ENCODE data around the gene ADAMTSL1. TPM values are rescaled to one million over a fixed set of nuclear protein-coding genes. Genes with fewer than 3 reads are reported as not detected.

ADAMTSL1 gene
- total RNA-seq, 1 experiment from 2014 or later = 0.95 TPM

DNA sequence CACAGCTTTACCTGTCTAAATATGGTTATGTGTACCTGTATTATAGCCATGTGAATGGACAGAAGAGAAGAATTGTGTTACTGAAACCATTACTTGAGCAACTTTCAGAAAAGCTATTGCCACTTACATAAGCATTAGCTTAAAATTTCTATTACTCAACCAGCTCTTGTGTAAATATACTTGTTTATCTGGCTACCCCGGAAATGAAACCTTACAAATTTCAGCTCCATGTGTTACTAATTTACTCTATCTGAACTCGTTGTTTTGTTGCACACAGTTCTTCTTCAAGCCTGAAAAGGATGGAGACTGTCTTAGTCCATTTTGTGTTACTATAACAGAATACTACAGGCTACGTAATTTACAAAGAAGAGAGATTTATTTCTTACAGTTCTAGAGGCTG is 22.5 kb upstream of the ADAMTSL1 start:
- peaks cover 5% of the 10 kb centered on the region for H3K4me1 ChIP-seq (replicated peaks)
- H3K27ac ChIP-seq = no peak overlapping the region
- H3K27me3 ChIP-seq (replicated peaks) = no peaks in the 10 kb centered on the region
- DNase-seq (ENCODE audit: low read depth in 1 of 2, low spot score in 2 of 2) = no peak
- H3K9me3 ChIP-seq (replicated peaks) = no peaks in the 10 kb centered on the region
- H3K36me3 ChIP-seq = no peaks in the 10 kb centered on the region
- H3K4me3 ChIP-seq = no peak overlapping the region

- no peak overlapping the region for H3K27ac ChIP-seq
These were observed 21.7 kb upstream of the ADAMTSL1 start for GRCh38 chr9:18452276-18452675.

GRCh38 chr9:18456624-18457237 is 17.2 kb upstream of the ADAMTSL1 start:
- no peaks in the 10 kb centered on the region for H3K9me3 ChIP-seq (replicated peaks)
- H3K36me3 ChIP-seq = no peaks in the 10 kb centered on the region
- H3K27ac ChIP-seq = no peak overlapping the region
- no peak for DNase-seq (ENCODE audit: low read depth in 1 of 2, low spot score in 2 of 2)
- H3K4me3 ChIP-seq = no peak overlapping the region
- H3K27me3 ChIP-seq (replicated peaks) = no peaks in the 10 kb centered on the region
- H3K4me1 ChIP-seq (replicated peaks) = peaks cover 14% of the 10 kb centered on the region

More at GRCh38 chr9:18452276-18452675, 21.7 kb upstream of the ADAMTSL1 start:
- Histone ChIP-seq H3K4me1 (replicated peaks) (peaks cover 2% of the 10 kb centered on the region), H3K9me3 (replicated peaks) (no peaks in the 10 kb centered on the region), H3K4me3 (no peak overlapping the region), H3K27me3 (replicated peaks) (no peaks in the 10 kb centered on the region), H3K36me3 (no peaks in the 10 kb centered on the region)
- DNase-seq (ENCODE audit: low read depth in 1 of 2, low spot score in 2 of 2) = no peak

- Histone ChIP-seq H3K27me3 (replicated peaks) (no peaks in the 10 kb centered on the region), H3K36me3 (no peaks in the 10 kb centered on the region), H3K4me3 (no peak overlapping the region), H3K27ac (no peak overlapping the region), H3K9me3 (replicated peaks) (no peaks in the 10 kb centered on the region), H3K4me1 (replicated peaks) (peaks cover 14% of the 10 kb centered on the region)
- no peak for DNase-seq (ENCODE audit: low read depth in 1 of 2, low spot score in 2 of 2)
These were observed 16.4 kb upstream of the ADAMTSL1 start for GRCh38 chr9:18457510-18457909.

GRCh38 chr9:18459962-18460584 is 13.9 kb upstream of the ADAMTSL1 start:
- Histone ChIP-seq H3K4me3 (no peak overlapping the region), H3K9me3 (replicated peaks) (no peaks in the 10 kb centered on the region), H3K27ac (peak overlapping the region; percentile 84)

GRCh38 chr9:18461496-18461895 is 12.5 kb upstream of the ADAMTSL1 start:
- peaks cover 19% of the 10 kb centered on the region for H3K4me1 ChIP-seq (replicated peaks)
- H3K9me3 ChIP-seq (replicated peaks) = no peaks in the 10 kb centered on the region
- no peaks in the 10 kb centered on the region for H3K27me3 ChIP-seq (replicated peaks)
- no peak overlapping the region for H3K4me3 ChIP-seq
- no peak overlapping the region for H3K27ac ChIP-seq
- H3K36me3 ChIP-seq = no peaks in the 10 kb centered on the region
- DNase-seq (ENCODE audit: low read depth in 1 of 2, low spot score in 2 of 2) = no peak

More at GRCh38 chr9:18459962-18460584, 13.9 kb upstream of the ADAMTSL1 start:
- H3K36me3 ChIP-seq = no peaks in the 10 kb centered on the region
- peaks cover 19% of the 10 kb centered on the region for H3K4me1 ChIP-seq (replicated peaks)
- peak; percentile 52 to 73 for DNase-seq (ENCODE audit: low read depth in 1 of 2, low spot score in 2 of 2)
- no peaks in the 10 kb centered on the region for H3K27me3 ChIP-seq (replicated peaks)

GRCh38 chr9:18463991-18464390 is 10.0 kb upstream of the ADAMTSL1 start:
- Histone ChIP-seq H3K4me1 (replicated peaks) (peaks cover 19% of the 10 kb centered on the region), H3K27me3 (replicated peaks) (no peaks in the 10 kb centered on the region), H3K27ac (no peak overlapping the region), H3K4me3 (no peak overlapping the region), H3K36me3 (no peaks in the 10 kb centered on the region), H3K9me3 (replicated peaks) (no peaks in the 10 kb centered on the region)
- DNase-seq (ENCODE audit: low read depth in 1 of 2, low spot score in 2 of 2) = no peak

DNA sequence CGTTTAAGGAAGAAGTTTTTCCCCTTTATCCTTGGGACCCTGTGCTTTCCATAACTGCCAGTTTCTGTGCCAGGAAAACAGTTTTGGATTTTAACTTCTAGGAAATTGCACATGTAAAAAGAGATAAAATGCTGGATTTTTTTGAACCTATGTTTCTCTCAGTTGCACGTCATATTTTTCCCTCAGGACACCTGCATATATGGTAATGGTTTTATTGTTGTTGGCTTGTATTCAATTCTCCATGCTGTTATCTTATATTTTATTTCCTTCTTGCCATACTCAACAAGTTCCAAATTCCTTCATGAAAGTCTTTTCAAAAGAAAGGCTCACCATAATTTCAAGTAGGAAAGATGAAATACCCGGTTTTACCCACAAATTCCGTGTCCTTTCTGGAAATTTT is 7.9 kb upstream of the ADAMTSL1 start:
- Histone ChIP-seq H3K36me3 (no peaks in the 10 kb centered on the region), H3K4me3 (no peak overlapping the region), H3K4me1 (replicated peaks) (peaks cover 4% of the 10 kb centered on the region; the same call in 1 of the 2 replicates), H3K27ac (no peak overlapping the region), H3K9me3 (replicated peaks) (no peaks in the 10 kb centered on the region), H3K27me3 (replicated peaks) (no peaks in the 10 kb centered on the region)
- no peak for DNase-seq (ENCODE audit: low read depth in 1 of 2, low spot score in 2 of 2)

GRCh38 chr9:18467696-18468095 is 6.3 kb upstream of the ADAMTSL1 start:
- no peak overlapping the region for H3K4me3 ChIP-seq
- no peak for DNase-seq (ENCODE audit: low read depth in 1 of 2, low spot score in 2 of 2)
- H3K27ac ChIP-seq = no peak overlapping the region
- H3K4me1 ChIP-seq (replicated peaks) = peaks cover 4% of the 10 kb centered on the region; the same call in 1 of the 2 replicates
- H3K9me3 ChIP-seq (replicated peaks) = no peaks in the 10 kb centered on the region
- no peaks in the 10 kb centered on the region for H3K27me3 ChIP-seq (replicated peaks)
- H3K36me3 ChIP-seq = no peaks in the 10 kb centered on the region

DNA sequence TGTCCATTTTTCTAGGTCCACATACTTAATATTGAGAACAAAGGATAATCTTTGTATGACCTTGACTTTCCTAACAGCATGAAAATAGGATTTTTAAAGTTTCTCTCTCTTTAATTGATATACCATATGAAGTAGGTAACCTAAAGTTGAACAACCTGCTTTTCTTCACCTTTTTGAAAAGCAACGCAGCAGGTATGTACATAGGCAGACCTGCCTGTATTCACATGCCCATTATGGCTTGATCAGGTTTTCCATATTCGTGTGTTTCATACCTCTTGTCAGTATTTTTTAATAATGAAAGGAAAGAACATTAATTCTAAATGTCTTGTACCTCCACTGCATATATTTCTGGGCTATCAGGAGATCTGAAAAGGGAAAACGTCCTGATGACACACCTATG is 1.5 kb upstream of the ADAMTSL1 start:
- Histone ChIP-seq H3K4me3 (no peak overlapping the region), H3K9me3 (replicated peaks) (no peaks in the 10 kb centered on the region), H3K36me3 (no peaks in the 10 kb centered on the region), H3K27me3 (replicated peaks) (no peaks in the 10 kb centered on the region), H3K27ac (no peak overlapping the region), H3K4me1 (replicated peaks) (peaks cover 8% of the 10 kb centered on the region)
- DNase-seq (ENCODE audit: low read depth in 1 of 2, low spot score in 2 of 2) = no peak

- H3K27ac ChIP-seq = no peak overlapping the region
- H3K4me1 ChIP-seq (replicated peaks) = peaks cover 8% of the 10 kb centered on the region
- H3K36me3 ChIP-seq = no peaks in the 10 kb centered on the region
- no peaks in the 10 kb centered on the region for H3K9me3 ChIP-seq (replicated peaks)
- no peaks in the 10 kb centered on the region for H3K27me3 ChIP-seq (replicated peaks)
- no peak overlapping the region for H3K4me3 ChIP-seq
- DNase-seq (ENCODE audit: low read depth in 1 of 2, low spot score in 2 of 2) = no peak
These were observed 1.1 kb upstream of the ADAMTSL1 start for GRCh38 chr9:18472841-18473251.

DNA sequence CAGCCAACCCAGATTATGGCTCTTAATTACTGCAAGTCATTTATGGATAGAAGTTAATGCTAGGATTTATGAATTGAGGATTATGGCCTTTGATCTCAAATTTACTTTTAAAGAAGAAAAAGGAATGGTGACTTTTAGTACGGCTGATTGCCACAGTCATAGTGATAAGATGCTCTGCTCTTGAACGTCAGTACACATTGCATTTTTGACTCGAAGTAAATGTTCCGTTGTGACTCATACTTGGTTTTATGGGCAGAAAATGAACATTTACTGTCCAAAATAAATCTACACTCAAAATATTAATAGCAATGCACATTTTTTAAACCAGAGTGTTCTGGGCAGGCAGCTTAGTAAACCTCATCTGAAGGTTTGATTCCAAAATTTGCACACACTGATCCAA is 830 bp downstream of the ADAMTSL1 start:
- Histone ChIP-seq H3K4me3 (no peak overlapping the region), H3K36me3 (no peaks in the 10 kb centered on the region), H3K4me1 (replicated peaks) (peaks cover 16% of the 10 kb centered on the region), H3K27me3 (replicated peaks) (no peaks in the 10 kb centered on the region), H3K9me3 (replicated peaks) (no peaks in the 10 kb centered on the region), H3K27ac (no peak overlapping the region)
- DNase-seq (ENCODE audit: low read depth in 1 of 2, low spot score in 2 of 2) = no peak

DNA sequence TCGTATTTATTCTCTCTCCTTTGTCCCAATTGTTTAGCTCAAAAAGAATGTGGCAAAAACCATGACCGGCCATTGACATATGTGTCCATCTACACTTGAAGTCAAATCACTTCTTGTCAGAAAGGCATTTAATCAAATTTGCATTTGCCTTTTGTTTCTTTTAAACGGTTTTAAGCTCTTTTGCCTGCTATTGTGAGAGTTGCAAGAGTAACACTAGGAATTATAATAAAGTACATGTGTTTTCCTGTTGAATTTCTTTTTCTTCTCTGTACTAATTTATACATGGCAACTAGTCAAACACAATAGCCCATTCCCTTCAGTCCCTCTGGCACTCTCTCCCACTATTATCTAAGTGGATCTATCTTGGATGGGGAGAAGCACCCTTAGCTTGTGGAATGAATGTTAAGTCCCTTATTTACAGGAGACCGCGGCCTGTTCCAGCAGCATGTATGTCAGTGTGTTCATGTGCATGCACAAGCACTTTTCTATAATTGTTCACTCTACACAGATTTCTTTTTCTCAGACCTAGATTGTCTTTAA is 3.2 kb downstream of the ADAMTSL1 start:
- Histone ChIP-seq H3K9me3 (replicated peaks) (no peaks in the 10 kb centered on the region), H3K36me3 (no peaks in the 10 kb centered on the region), H3K27ac (no peak overlapping the region), H3K4me3 (no peak overlapping the region), H3K4me1 (replicated peaks) (peaks cover 19% of the 10 kb centered on the region), H3K27me3 (replicated peaks) (no peaks in the 10 kb centered on the region)
- no peak for DNase-seq (ENCODE audit: low read depth in 1 of 2, low spot score in 2 of 2)

DNA sequence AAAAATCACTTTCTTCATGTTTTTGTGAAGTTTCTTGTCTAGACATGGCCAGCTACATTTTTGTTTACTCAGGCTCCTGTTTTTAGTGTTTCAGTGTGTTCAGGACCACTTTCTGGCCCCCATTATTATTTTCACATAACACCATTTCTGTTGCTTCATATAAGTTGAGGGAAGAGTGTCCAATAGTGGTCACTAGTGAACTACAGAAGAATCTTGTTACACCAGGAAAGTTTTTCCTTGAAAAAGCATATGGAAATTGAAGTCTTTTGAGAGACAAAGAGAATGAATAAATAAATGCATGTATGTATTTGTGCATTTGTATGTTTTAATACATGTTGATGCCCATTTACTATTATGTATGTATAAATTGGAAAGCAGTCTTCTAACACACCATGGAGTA is 3.8 kb downstream of the ADAMTSL1 start:
- Histone ChIP-seq H3K27ac (no peak overlapping the region), H3K36me3 (no peaks in the 10 kb centered on the region), H3K9me3 (replicated peaks) (no peaks in the 10 kb centered on the region), H3K4me1 (replicated peaks) (peaks cover 19% of the 10 kb centered on the region), H3K4me3 (no peak overlapping the region), H3K27me3 (replicated peaks) (no peaks in the 10 kb centered on the region)
- DNase-seq (ENCODE audit: low read depth in 1 of 2, low spot score in 2 of 2) = no peak

All from SJSA1 (cell line).